ENCODE data around the gene CD44. TPM values are rescaled to one million over a fixed set of nuclear protein-coding genes. Genes with fewer than 3 reads are reported as not detected.

The CD44 gene
- total RNA-seq, 4 donors from 2014 or later = 19.5 to 32.5 (median 29.2) TPM

GRCh38 chr11:35281169-35281688 is 142.3 kb downstream of the CD44 start:
- H3K27me3 ChIP-seq = no peaks in the 10 kb centered on the region
- peak overlapping the region; percentile 40 to 62 (median 51) for H3K27ac ChIP-seq
- DNase-seq = no peak
- no peak overlapping the region for H3K4me3 ChIP-seq
- in situ Hi-C loops (cut with MboI; ENCODE audit: low sequenced_read_pairs in 4 of 4) = no loop called here
- intact Hi-C loops (cut with DNase I; ENCODE audit: low total_unique reads) = loop anchor here (10.0 kb wide), 1 partner anchor 64 kb away; no protein-coding TSS in a partner anchor
- H3K4me1 ChIP-seq = peaks cover 6 to 7% of the 10 kb centered on the region in 2 donors
- H3K36me3 ChIP-seq = no peaks in the 10 kb centered on the region
- H3K9me3 ChIP-seq = no peaks in the 10 kb centered on the region
- peak; percentile 50 to 64 for ATAC-seq
- TF ChIP-seq POLR2A (IDR thresholded peaks at IDR 0.05) (no peak), CTCF (IDR thresholded peaks at IDR 0.05 in 4 of 5, conservative IDR thresholded peaks at IDR 0.05 in 1 of 5) (no peak)

Other genes starting within 250 kb of the CD44 start
- 10 to 100 TPM; 22.5 to 49.1 (median 31.5) TPM for gene APIP, start 222.8 kb upstream of the CD44 start, total RNA-seq
- 100 to 1,000 TPM in 1 of 4 donors, 10 to 100 TPM in 3; 77.7 to 101 (median 87.3) TPM for gene PDHX, start 222.6 kb upstream of the CD44 start, total RNA-seq

Measured in gastrocnemius medialis (tissue), 4 donors.